CD4-positive, alpha-beta T cell treated with Interferon alpha-2 for 1 hour (primary cell): Measurements from ENCODE around the gene ITGA8.
"Not testable (repeated sequence)": the region's sequence is repeated elsewhere in the genome, so short reads cannot be mapped to it uniquely, and the experiment has no call there.

Experiments used
- DNase-seq, 2 donors: peaks; one replicate each; pipeline ENCODE4 v3.0.0-alpha.2; 2020 to 2022

ITGA8 gene

DNA sequence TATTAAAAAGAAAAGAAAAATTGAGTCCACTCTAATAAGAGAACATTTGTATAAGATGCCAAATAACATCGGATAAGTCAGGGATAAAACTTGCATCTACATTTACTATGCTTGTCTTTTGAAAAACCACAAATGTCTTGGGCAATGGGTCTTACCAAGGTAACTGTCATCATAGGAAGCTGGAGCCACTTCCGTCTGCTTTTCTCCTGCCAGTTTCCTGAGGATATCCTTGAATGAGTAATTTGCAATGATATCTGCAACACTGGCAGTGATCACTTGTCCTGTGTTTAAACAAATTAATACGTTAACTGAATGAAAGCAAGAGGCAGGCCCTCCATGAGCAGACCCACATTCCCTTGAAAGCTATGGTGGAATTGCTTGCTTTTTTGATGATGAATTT is 47.3 kb downstream of the ITGA8 start:
- DNase-seq = no peak

DNA sequence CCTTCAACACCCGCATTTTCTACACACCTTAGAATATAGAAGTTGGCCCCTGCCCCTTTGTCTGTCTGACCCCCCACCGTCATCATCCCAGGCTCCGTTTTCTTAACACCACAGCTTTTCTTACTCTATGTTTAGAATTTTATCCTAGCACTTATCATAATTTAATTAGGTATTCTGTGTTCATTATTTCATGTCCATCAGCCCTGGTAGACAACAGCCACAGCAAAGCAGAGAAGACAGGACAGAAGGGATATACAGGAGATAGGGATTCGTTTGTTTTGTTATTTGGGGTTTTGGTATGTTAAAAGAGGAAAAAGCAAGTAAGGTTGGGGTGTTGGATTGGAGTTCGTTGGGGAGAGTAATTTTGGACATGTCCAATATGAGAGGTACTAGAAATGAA is 48.8 kb downstream of the ITGA8 start:
- no peak for DNase-seq

DNA sequence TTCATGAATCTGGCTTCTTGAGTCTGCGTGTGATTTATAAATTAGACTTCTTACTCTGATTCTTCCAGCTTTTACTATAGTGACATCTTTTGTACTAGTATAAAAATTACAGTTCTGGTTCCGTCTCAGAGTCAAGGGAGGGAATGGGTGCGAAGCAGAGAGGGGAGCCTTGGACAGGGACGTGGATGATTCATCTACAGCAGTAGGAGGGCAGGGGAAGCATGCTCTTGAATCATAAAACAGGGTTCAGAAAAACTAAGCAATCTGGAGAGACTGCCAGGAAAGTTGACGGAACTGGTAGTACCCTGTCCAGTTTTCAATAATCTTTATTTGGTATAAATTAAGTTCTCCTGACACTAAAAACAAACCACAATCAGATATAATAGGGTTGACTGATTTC is 58.1 kb downstream of the ITGA8 start:
- no peak for DNase-seq

DNA sequence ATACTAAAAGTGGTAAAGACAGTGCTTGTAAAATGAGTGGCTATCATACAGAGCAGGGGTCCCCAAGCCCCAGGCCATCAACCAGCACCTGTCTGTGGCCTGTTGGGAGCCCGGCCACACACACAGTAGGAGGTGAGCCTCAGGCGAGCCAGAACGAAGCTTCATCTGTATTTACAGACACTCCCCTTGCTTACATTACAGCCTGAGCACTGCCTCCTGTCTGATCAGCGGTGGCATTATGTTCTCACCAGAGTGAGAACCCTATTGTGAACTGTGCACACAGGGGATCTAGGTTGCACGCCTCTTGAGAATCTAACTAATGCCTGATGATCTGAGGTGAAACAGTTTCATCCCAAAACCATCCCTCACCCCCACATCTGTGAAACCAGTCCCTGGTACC is 58.7 kb downstream of the ITGA8 start:
- DNase-seq = no peak

DNA sequence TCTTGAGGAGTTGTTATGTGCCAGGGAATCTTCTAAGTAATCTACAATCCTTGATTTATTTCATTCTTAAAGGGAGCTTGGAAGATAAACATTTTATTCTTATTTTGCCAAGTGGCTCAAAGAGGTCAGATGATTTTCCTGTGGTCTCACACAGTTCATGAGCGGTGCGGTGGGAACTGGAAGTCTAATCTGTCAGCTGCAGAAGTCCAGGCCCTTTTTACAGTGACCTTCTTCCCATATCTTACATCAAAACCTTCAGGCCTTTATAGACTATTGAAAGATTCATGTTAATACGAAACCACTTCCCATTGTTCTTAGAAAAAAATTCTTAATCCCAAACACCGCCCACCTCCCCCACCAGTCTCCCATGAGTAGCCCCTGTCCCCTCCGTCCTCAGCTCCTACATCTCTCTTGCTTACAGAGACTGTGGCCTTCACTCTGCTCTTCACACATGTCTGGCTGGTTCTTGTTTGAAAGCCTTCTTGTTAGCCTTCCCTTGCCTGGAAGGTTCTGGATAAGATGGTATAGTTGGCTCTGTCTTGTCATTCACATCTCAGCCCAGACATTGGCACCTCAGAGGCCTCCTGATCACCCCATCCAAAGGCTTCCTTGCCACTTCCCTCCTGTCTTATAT is 61.5 kb downstream of the ITGA8 start:
- no peak for DNase-seq

DNA sequence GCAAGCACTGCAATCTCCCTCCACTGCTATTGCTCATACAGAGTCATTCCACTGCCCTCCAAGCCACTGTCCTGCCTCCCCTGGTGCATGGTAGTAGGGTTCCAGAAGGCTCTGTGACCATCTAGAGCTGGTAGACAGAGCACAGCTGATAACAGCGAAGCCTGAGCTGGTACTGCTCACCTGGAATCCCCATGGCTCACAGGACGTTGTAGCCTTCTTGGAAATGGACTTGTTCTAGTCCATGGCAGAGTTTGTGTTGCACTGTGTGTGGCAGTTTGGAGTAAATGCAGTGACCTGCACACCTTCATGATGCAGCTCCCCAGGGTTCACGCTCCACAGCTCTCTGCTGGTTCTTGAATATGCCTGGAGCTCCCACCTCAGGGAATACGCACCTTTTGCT is 67.0 kb downstream of the ITGA8 start:
- no peak for DNase-seq

DNA sequence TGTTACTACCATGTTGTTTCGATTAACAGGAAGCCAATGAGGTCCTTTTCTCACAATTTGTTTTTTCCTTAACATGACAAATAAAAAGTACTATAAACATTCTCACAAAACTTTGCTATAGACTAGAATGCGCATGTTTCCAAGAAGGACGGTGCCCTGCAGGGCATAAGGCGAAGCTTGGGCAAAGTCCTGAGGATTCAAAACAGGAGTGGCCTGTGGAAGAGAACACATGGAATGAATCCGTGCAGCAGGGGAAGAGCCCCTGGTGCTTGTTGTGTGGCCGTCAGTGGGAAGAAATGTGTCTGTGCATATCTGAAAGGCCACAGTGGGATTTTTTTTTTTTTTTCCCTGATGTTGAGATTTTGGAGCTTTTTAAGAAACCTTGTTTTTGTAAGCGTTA is 67.6 kb downstream of the ITGA8 start:
- no peak for DNase-seq

DNA sequence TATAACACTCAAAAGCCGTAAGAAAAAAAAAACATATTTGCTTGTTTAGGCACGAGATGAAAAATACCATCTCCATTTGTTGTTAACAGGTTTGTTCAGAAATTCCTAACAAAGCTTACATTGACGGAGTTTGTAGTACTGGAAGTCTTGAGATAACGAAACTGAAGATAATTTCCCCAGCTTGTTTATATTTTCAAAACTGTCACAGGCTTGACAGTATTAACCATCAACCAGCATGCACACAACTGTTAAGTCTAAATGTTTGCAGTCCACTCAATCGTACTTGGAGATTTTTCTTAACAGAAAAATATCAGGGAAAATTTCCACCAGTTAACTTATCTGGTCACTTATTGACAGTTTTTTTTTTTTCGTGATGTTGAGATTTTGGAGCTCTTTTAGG is 68.5 kb downstream of the ITGA8 start:
- DNase-seq = no peak

DNA sequence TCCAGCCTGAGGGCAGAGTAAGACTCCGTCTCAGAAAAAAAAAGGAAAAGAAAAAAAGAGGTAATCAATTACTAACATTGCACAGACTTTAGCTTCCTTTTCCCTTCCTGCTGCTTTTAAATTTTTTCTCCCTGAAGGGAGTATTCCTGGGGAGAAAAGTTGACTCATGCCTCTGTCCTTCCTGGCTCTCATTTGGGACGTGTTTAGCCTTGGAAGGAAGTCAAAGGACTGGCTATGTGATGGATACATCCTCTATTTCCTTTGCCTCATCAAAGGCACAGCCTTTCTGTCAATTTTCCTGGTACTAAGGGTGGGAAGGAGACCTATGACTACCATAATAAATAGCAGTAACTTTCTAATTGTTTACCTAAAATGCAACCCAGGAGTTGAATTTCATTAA is 77.6 kb downstream of the ITGA8 start:
- DNase-seq = no peak

DNA sequence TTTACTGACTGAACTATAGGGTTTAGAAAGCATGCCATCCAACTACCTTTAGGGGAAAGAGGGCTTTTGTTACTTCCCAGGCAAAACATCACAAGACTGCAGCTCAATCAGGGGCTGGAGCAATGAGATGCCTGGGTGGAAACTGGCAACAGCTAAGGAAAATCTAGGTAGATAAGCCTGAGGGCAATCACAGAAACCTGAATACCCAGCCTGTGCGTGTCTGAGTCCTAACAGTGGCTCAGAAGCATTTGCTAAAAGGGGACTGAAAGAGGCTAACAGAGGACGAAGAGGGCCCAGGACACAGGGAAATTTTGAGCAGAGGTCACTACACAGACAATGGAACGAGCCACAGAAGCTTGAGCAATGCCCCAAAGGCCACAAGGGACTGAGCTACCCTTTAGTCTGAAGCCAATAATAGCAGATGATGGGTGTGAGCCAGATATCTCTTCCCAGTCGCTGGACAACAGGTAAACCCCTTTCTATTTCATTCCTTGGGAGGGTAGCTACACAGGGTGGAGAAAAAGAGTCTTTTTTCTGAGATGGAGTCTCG is 79.1 kb downstream of the ITGA8 start:
- no peak for DNase-seq

DNA sequence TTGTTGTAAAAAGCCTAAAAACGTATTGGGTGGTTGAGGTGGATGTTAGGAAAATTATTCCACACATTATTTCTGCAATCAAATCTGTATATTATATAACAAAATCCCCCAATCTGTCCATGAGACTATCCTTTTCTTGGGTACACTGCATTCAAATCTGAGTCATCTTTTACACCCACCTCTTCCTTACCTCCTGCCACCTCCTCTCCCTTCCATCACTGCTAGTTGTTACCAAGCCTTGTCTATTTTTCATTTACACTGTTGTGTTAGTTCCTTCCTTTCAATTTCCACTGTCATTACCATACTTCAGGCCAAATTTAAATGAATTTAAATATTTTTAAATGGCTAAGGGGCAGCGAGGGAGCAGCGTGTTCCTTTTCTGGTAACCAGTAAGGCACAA is 83.3 kb downstream of the ITGA8 start:
- no peak for DNase-seq

DNA sequence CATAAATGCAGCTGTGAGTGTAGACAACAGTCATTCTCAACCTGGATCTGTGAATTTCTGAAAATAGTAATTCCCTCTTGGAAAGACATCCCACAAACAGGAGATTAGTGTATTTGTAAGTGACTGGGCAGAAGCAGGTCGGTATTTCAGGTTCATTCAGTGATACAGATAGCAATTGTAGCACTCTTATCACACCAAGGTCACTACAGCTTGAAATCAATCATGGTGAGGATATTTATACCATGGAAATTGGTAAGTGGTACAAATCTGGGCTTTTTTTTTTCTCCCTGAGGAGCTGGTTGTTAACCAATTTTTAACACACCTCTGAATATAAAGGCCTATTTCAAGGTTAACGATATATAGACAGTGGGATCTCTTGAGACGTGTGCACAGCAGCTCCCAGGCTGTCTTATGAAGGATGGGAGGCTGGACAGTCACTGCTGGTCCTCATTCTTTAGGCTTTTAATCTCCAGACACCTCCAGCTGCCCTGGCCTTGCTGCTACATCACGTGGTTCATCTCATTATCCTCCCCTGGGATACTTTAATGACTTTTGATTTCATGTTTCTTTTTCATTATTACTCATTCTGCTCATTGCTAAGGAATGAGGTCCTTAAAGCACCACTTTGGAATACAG is 87.1 kb downstream of the ITGA8 start:
- DNase-seq = no peak

DNA sequence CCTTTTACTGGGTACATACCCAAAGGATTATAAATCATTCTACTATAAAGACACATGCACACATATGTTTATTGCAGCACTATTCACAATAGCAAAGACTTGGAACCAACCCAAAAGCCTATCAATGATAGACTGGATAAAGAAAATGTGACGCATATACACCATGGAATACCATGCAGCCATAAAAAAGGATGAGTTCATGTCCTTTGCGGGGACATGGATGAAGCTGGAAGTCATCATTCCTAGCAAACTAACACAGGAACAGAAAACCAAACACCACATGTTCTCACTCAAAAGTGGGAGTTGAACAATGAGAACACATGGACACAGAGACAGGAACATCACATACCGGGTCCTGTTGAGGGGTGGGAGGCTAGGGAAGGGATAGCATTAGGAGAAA is 88.5 kb downstream of the ITGA8 start:
- DNase-seq = not testable (repeated sequence)

DNA sequence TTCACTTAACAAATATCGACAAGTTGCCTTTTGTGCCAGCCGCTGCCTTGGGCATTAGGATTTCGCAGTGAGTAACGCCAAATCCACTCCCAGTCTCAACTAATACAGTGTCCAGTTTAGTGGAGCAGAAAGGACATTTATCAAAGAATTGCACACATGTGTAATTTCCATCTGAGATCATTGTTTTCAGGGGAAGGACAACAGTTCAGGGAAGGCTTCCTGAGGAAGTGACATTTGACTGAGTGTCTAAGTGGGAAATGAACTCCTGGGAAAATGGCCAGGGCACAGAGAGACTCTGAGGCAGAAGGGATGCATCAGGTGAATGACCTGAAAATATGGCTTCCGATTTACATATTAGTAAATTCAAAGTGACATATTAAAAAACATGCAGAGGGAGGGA is 89.4 kb downstream of the ITGA8 start:
- DNase-seq = no peak

DNA sequence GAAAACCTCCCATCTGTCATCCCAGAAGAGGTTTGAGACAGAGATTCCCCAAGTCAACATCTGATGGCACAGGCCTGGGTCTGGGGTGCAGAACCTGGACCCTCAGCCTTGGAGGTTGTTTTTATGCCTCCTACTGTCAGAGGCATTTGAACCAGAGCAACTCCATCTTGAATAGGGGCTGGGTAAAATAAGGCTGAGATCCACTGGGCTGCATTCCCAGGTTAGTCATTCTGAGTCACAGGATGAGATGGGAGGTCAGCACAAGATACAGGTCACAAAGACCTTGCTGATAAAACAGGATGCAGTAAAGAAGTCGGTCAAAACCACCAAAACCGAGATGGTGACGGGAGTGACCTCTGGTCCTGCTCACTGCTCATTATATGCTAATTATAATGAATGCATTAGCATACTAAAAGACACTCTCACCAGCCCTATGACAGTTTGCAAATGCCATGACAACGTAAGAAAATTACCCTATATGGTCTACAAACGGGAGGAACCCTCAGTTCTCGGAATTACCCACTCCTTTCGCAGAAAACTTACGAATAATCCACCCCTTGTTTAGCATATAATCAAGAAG is 92.0 kb downstream of the ITGA8 start:
- no peak for DNase-seq

DNA sequence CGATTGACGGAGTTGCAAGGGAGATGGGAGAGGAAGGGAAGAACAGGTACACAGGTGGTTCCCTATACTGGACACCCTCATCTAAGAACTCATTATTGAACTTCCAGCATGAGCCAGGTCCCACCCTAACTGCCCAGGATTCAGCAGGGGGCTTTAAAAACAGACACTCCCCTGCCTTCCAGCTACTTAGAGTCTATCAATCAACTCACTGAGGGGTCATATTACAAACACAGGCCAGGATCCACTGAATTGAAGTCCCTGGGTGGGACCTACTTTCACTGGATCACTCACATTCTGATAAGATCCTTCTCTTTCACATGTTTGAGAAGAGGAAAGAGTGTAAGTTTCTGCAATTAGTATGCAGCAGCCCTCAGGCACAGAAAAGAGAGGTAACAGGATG is 92.8 kb downstream of the ITGA8 start:
- no peak for DNase-seq

DNA sequence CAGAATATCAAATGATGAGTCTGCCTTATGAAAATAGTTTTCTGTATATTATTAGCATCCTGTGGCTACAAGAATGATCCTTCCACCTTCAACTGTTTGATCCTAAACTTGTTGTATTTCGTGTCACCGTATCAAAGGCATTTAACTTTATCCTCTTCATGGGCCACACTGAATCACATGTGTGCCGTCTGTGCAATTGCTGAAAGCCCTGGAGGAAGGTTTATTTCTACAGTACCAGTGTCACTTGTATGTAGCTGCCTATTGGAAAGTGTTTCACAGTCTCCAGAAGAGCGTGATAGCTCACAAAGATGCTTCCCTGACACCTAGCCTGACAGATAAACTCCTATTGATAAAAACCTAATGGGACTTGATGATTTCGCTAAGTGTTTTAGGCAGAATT is 94.5 kb downstream of the ITGA8 start:
- DNase-seq = no peak

DNA sequence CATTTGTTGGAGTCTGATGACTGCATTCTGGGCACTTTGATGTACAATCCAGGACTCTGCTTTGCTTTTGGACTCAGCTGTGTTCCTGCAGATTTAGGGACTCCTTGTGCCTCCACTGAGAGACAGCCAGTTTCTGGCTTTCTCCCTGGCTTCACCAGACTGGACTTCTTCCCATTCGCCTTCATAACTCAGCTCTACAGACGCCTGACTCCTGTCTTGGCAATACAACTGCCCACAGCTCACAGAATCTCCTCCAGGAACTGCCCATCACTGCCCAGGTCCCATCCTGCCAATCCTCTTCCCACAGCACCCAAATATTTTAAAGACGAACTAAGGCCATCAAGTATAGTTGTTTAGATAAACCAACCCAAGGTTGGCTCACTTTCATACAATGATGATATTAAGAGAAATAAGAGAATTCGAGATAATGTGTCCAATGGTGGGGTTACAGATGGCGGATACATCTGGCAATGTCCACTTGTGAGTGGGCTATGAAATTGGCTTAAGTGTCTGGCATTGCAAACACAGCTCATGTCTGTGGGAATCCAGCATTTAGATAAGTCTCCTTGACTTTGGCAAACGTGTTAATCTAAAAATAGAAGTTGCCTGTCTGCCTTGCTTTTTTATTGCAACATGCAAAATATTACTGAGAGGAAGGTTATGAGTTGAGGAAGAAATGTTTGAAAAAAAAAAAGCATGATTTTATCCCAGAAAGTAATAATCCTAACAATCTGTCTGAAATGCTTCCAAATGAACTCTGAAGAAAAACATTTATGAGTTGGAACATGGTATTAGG is 95.1 kb downstream of the ITGA8 start:
- no peak for DNase-seq

DNA sequence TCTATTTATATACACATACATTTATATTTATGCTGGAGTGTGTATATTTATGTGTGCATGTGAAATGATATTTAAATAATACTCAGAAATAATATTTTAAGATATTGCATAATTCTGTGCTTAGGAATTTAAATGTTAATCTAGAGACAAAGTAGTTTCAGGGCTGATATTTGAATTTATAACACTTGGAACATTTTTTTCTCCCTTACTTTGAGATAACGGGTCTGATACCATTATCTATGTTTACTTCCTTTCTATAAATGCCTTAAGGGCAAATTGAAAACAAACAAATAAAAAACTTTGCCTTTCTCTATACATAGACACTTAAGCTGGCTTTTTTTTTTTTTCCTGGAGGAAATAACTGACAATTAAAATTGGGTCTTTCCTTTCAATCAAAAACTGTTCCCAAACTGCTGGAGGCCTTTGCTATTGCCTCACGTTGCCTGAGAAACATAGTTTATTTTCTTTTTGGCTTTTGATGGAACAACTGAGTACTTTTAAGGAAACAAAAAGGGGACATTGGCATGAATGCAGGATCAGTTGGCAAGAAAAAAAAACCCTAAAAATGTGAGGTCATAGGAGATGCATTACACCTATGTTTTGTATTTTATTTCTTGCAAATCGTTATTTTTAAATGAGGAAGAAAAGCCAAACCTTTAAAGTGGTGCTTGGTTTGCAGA is 98.7 kb downstream of the ITGA8 start:
- DNase-seq = no peak

DNA sequence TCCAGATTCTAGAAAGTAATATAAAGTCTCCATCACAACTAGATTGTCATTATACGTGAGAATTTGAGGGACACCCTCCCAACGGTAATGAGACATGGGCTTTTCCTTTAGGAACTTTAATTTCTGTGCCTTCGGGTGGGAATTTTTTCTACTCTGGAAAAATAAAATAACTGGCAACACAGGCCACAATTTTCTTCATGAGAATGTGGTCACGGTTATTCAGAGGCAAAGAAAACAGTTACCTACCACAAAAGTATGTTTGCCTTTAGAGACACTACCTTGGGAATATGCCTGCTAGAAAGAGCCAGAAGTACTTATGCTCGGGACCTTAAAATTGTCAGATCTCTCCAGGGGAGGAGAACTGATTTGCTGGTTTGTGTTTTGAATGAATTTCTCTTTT is 99.4 kb downstream of the ITGA8 start:
- DNase-seq = no peak

DNA sequence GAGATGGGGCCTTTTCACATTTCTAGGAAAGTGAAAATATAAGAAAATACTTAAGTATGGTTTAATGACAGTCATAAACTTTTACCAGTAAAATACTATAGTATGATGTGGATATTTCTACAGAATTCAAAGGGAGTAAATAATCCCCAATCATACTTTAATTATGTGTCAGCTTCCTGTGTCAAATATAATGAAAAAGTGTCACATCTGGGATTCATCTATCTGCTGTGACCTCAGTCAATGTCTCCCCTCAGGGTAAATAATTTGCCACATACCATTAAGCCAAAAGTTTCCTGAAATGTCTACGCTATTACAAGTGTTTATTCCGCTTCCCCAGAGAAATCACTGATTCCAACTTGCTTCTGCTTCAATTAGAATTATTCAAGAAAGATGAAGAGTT is 110.5 kb downstream of the ITGA8 start:
- DNase-seq = no peak

DNA sequence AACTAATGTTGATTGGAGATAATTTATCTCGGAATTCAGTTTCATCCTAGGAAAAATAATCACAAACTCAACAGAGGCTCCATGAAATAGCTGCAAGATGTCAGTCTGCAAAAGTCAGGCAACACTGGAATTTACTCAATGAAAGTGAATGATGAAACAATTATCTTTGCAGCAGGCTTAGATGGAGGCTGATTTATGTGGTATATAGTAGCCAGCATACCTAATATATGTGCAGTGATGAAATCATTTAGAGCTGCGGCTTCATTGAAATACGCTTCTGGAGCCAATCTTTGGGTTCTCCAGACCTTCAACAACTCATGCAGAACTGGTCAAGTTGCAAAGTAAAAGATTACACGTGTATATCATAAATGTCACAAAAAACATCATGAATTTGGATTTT is 113.3 kb downstream of the ITGA8 start:
- no peak for DNase-seq

DNA sequence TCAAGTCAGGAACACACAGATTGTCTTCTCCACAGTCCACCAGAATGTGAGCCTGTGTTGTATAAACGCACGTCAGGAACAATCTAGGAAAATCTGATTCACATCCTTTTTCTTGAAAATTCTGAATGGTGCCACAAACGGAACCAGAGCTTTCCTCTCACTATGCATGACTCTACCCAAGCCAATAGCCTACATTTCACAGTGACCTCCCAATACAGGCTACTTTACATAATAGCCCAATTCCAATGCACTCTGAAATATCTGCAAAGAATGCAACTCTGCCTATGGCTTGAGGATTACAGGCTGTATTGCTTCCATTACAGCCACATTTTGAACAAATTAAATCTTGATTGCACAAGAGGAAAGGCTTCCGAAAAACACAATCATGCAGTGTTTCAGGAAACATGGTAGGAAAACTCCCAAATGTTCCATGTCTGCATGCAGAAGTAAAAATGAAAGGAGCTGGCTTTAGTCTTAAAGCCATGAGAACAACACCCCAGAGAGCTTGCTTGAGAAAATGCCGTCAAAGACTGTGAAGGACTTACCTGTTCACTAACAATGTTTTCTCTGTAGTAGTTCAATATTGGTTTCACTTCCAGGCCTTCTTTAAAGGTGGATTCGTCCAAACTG is 113.9 kb downstream of the ITGA8 start:
- DNase-seq = no peak
